NCI-H2171 treated with DMSO at 0.1 percent for 48 hours (cell line): ENCODE measurements around the gene ATP12A.
A peak's percentile ranks its signal among the peaks of the same experiment; 100 is the strongest.

Experiments
- DNase-seq: peaks from one replicate; lab custom pipeline; 2025; lab: John Stamatoyannopoulos, UW

The ATP12A gene

GRCh38 chr13:24734950-24735349 is 54.7 kb downstream of the ATP12A start:
- DNase-seq: no peak

GRCh38 chr13:24737042-24737441 is 56.8 kb downstream of the ATP12A start:
- DNase-seq: no peak

- DNase-seq: no peak
Measured at GRCh38 chr13:24738366-24738847, 58.2 kb downstream of the ATP12A start.

GRCh38 chr13:24740014-24740890 is 60.0 kb downstream of the ATP12A start:
- DNase-seq: no peak

GRCh38 chr13:24741016-24741662 is 60.9 kb downstream of the ATP12A start:
- no peak for DNase-seq

GRCh38 chr13:24741791-24742190 is 61.6 kb downstream of the ATP12A start:
- no peak for DNase-seq

GRCh38 chr13:24742294-24742693 is 62.1 kb downstream of the ATP12A start:
- peak; percentile 93 for DNase-seq

GRCh38 chr13:24742977-24743376 is 62.8 kb downstream of the ATP12A start:
- DNase-seq: no peak

- DNase-seq: no peak
Measured at GRCh38 chr13:24744247-24744646, 64.0 kb downstream of the ATP12A start.

- no peak for DNase-seq
Measured at GRCh38 chr13:24745516-24745860, 65.3 kb downstream of the ATP12A start.

- DNase-seq: no peak
Measured at GRCh38 chr13:24745861-24746617, 65.8 kb downstream of the ATP12A start.

GRCh38 chr13:24746618-24747247 is 66.5 kb downstream of the ATP12A start:
- no peak for DNase-seq

GRCh38 chr13:24747248-24748060 is 67.2 kb downstream of the ATP12A start:
- peak; percentile 61 for DNase-seq

- DNase-seq: no peak
Measured at GRCh38 chr13:24748061-24748400, 67.8 kb downstream of the ATP12A start.

- no peak for DNase-seq
Measured at GRCh38 chr13:24759197-24759596, 79.0 kb downstream of the ATP12A start.
